HG03575 (cell line): ENCODE data around the gene TLL1.

Experiments used
- ATAC-seq: cut with Tn5 transposase; IDR thresholded peaks from one replicate; pipeline ENCODE4 v1.9.1; 2021; ENCODE audit not compliant: unreplicated experiment, insufficient number of reproducible peaks, low FRiP score; ENCODE audit errors: extremely low read depth

The TLL1 gene

DNA sequence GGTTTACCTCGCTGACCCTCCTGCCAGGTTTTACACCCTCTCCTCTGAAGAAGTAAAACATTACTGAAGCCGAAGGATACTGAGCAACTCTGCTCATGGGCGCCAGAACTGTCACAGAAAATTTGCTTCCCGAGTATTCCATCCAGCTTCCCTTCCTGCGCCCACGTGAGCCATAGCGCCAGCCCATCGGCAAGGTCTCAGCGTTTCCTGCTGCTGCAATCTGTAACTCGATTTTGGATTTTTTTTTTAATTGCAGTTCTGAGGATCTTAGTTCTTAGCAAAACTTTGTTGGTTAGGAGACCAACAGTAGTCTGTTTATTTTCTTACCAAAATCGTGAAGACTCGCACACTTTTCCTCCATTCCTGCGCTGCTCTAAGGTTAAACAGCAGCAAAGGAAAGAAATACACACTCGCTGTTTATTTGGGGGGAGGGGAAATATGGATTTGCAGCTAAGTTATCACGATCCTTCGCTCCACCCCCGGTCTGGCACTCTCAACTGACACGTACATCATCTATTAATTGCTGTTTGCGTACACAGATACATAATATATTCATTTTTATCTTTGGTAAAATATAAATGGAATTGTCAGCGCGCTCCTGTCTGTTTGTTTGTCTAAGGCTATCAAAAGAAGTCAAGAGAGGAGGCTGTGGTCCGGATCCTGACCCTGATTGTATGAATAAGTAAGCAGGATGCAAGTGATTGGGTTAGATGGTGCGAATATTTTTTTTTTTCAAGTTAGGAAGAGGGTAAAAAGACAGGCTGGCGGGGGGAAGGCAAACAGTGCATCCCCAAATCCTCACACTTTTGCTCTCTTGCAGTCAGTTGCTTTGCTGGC lies at the start of gene TLL1:
TLL1 (plus strand) TSS at position 777 of the 837 bp plus-strand sequence. CDS start 668 bp downstream, outside the sequence.
- no peak for ATAC-seq

DNA sequence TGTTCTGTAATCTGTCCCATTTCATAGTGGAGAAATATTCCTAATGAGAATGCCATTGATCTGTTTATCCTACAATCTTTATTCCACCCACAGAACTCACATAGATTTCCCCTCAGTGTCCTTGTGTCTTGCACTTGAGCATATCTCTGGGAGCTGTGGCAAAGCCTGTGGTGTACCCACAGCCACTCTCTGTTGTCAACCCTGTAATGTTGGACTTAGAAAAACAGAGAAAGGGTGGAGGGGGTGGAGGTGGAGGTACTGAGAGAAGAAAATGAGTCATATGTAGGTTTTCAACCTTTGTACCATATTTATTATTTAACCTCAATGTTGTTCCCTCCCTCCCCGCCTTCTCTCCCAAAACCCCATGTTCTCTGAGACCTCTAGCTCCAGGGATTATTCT lies 46.9 kb upstream of the TLL1 start:
- no peak for ATAC-seq

DNA sequence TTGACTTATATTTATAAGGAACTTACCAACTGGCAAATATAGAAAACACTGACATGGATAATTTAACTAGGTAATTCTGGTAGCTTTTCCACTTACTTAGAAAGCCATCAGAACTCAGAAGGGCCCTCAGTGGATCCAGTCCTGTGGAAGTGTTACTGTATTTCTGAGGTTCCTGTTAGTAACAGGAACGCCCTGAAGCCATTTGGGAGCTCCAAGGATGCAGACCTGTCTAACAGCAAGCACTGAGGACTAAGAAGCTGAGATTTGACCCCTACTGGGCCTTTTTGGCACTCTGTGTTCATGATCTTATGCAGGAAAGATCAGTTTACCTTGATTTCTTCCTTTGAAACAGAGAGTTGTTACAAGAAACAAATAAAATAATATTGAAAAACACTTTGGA lies 46.0 kb upstream of the TLL1 start:
- no peak for ATAC-seq

DNA sequence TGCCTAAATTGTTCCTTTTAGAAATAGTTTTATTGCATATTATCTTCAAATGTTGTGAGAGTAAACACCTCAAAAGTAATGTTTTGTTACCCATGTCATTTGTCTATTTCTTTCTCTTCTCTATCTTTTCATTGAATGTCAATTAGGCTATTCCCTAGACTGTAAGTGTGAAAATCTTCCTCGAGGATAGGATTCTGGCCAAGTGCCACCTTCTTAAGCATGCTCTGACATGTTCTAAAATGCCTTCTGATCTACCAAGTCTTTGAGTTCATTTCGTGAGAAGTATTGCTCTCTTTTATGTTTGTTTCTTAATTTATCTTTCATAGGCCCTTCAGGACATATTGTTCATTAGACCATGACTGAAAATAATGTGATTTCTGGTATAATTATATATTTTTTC lies 44.1 kb upstream of the TLL1 start:
- no peak for ATAC-seq

DNA sequence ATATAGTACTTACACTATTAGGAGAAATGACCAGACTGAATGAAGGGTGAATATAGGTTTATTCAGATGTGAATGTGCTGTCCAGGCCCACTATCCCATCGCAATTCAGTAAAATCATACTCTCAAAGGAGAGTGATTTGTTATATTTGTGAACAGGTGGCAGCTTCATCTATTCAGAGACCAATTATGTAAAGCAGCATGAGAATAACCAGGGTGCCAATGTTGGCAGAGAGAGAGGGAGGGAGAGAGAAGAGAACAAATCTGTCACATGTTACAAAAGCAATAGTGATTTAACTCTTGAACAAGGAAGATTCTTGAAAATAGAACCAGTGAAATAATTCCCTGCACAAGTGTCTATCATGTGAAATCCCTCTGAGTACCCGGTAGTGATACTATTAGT lies 38.9 kb upstream of the TLL1 start:
- ATAC-seq, result no peak

DNA sequence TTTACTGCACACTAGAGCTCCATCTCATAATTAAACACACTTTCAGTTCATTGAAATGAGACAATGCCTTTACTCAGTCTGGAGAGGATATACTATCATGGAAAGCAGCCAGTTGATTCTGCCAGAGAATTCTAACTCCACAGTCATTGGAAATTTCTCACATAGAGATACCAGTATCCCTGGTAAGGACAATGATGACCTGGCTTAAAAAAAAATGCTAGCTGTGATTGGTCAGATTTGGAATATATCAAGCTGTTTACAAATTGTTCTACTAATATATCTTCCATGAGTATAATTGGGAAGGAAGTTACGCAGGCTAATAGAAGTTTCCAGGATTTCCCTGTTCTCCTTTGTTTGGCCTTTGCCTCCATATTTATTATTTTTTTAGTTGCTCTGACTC lies 34.5 kb upstream of the TLL1 start:
- no peak for ATAC-seq

DNA sequence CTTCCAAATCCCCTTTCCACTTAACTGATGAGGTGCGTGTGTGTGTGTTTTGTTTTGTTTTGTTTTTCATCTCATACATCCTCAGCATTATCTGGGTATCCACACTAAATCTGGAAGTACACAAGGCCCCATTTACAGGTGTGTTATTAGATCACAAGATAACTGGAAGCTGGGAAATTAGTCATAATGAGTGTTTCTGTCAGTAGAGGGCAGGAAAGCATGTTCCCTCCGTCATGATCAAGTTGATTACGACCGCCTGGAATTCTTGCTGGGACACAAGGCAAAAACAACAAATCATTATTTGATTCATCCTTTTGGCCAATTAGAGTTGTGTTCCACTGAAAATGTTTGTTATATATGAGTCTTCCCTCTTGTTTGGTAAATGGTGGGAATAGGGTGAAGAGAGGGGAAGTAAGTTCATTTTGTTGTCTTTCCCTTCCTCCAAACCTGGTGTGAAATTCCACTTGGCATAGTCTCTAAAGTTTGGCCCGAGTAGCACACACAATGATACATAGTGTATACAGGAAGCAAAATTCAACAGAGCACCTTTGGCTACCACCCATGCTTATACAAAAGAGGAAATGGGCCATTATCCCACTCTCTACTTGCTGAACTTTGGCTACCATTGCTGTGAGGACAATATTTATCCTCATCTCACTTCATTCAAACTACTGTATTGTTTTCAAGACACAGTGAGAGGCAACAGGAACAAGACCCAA lies 33.3 kb upstream of the TLL1 start:
- ATAC-seq, result no peak

DNA sequence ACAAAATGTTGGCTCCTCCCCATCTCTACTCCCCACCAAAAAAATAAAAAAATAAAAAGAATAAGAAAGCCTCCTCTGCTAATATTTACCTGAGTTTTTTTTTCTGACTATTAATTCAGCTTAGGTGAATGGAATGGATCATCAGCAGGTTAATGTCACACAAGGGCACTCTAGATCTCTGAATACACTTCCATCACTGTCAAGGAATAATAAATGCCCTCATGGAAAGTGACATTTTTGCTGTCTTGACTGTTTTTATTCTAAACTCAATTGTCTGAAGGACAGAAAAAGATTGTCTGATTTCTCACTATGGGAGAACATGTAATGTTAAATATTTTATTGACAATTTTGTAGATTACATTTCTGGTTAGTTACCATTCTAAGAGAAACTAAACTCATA lies 30.4 kb upstream of the TLL1 start:
- ATAC-seq, result no peak

DNA sequence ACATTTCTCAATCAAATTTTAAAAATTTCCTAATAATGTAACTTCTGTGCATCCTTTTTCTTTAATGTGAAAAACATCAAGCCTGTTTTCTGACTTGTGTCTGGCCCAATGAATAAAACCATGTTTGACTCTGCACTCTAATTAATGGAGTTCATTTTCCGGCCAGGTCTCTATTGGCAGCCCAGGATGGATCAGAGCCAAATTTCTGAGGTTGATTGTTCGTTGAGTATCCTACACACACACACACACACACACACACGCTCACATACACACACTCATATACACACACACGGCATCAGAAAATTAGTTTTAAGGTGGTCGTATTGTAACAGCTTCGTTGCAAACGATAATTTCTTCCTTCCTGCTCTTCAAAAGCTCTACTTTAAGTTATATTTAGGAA lies 28.9 kb upstream of the TLL1 start:
- no peak for ATAC-seq

DNA sequence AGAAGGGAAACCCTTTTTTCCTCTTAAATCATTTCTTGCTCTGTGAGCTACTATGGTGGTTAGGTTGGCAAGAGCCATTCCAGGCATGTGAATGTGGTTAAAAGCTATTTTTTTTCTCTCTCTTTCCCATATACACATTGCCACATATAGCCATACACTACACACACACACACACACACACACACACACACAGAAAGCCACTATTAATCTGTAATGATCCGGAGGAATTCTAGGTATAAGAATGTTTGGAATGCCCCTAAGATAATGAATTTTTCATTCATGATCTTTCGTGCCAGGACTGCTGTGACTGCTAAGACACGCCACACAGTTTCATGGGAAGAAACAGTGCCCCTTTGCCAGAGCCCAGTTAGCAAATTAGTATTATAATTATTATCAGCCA lies 21.8 kb upstream of the TLL1 start:
- ATAC-seq, result no peak

DNA sequence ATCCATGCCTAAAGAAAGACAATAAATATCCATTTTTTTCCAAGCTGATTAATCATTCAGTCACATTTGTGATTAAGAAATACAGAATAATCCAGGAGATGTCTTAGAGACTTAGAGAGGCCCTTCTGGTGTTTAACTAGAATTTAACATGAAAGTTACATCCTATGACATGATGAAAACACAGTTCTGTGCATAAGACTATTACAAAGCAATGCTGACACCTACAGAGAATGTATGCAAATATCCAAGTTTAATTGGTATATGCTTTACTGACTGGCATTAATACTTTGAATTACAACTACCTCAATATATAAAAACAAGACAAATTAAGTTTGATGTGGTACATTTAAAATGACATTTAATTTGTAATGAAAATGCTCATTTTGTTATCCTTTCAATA lies 17.8 kb upstream of the TLL1 start:
- ATAC-seq, result no peak

DNA sequence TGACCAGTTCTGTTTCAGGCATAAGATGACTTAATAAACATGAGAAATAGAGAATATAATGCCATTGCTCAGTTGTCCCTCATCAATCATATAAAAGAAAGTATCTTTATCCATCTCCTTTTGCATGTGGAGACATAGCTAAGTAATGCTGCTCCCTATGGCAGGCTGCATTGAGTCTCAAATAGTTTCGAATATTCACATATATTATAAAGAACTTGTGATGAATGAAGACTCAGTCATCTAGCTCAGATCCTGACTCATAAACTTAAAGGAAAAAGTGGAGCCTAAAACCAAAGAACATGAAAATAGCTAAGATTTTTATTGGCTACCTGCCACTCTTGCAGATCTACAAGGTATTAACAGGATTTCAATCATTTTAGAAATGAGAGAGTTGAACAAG lies 11.7 kb upstream of the TLL1 start:
- ATAC-seq, result no peak

DNA sequence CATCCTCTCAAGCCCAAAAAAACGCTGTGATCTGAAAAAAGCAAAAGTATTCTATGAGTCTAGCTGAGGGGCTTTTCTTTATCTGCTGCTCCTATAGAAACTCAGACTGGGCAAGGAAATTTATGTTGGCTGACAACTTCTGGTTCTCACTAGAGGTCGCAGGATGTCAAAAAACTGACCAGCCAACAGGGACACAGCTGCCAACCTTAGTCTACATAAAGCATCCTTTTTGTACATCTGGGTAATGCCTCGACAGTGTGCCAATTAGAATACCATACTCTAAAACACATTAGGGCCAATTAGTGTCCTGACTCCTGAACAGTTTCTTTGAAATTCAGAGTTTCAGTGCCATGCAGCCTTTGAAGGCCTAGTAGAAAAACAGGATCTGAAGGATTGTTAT lies 8.8 kb upstream of the TLL1 start:
- ATAC-seq, result no peak

DNA sequence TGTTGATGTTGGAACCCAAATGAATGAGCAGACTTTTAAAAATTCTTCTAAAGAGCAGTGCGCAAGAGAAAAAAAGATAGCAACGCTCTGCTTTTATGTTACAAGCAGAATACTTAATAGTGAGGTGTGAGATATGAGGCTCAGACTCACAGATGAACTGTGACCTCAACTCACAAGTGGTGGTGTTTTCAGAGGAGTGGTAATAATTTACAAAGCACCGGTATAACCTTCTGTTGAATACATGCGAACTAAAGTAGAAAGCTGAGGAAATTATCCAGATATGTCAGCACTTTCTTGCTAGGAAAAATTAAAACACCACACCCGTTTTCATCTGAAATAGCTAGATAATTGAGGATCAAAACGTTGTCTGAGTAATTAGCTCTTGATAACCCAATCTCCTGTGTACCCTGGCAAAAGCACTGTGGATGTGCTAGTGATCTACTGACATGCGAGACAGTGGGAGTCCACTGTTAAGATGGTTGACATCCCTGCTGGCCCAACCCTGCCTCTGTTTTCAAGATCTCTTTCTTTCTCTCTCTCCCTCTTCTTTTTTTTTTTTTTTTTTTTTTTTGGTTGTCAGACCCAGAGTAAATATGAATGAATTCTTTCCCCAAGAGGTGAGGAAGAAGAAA lies 6.9 kb upstream of the TLL1 start:
- no peak for ATAC-seq

DNA sequence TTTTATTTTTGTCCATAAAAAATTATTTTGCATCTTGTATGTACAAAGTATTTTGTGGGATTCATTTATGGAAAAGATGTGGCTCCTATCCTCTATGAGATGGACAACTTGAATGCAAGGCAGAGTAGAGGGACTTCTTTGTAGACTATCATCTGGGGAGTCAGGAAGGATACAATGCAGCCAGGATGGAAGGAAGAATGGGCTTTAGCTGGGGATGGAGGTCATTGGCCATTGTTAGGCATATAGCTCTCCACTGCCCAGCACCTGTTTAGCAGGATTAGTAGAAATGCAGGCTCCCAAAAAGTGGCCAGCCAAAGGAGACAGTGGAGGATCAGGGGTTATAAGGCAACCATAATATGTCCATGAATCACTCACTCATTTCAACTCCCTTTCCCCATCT lies 5.1 kb upstream of the TLL1 start:
- no peak for ATAC-seq

DNA sequence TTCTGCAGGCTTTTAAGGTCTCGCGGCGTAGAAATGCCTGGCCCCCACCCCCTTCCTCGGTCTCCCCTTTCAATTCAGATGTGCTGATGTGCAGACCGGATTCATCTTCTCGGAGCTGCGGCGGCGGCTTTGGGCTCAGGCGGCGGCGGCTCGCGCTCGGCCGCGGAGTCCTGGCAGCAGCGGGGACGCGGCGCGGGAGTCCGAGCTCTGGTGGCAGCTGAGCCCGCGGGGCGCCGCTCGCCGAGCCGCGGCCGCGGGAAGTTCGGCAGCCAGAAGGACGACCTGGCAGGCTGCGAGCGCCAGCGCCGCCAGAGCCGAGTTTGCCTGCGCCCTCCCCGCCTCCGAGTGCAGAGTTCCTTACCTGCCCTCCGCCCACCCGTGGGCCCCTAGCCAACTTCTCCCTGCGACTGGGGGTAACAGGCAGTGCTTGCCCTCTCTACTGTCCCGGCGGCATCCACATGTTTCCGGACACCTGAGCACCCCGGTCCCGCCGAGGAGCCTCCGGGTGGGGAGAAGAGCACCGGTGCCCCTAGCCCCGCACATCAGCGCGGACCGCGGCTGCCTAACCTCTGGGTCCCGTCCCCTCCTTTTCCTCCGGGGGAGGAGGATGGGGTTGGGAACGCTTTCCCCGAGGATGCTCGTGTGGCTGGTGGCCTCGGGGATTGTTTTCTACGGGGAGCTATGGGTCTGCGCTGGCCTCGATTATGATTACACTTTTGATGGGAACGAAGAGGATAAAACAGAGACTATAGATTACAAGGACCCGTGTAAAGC lies 448 bp downstream of the TLL1 start:
- ATAC-seq, result no peak

DNA sequence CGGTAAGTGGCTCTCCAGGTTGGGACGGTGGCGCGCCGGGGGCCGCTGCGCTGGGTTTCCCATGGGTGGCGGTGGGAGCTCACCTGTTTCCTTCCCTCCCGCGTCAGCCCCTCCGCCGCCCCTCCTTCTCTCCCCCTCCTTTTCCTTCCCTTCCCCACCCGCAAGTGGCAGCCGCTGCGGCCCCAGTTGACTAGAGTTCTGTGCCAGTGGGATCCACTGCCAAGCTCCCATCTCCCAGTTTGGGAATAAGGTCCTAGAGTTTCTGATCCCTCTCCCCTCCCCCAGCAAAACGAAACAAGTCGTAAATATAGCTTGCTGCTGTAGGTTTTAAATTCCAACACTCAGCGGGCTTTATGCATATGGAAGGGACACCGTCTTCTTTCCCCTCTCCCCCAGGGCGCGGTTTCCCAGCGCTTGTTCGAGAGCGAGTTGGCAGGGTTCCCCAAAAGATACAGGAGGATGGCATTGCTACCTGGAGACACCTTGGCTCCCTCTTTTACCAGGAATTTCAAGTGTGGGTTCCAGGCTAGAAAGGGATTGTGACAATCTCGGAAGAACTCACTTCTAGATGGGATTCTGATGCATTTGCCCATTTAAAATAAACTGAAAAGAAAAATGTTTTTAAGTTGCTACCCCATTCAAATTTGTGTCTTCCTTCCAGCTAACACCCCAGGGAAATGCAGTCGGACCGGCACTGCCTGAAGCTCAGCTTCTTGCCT lies 1.2 kb downstream of the TLL1 start:
- no peak for ATAC-seq

DNA sequence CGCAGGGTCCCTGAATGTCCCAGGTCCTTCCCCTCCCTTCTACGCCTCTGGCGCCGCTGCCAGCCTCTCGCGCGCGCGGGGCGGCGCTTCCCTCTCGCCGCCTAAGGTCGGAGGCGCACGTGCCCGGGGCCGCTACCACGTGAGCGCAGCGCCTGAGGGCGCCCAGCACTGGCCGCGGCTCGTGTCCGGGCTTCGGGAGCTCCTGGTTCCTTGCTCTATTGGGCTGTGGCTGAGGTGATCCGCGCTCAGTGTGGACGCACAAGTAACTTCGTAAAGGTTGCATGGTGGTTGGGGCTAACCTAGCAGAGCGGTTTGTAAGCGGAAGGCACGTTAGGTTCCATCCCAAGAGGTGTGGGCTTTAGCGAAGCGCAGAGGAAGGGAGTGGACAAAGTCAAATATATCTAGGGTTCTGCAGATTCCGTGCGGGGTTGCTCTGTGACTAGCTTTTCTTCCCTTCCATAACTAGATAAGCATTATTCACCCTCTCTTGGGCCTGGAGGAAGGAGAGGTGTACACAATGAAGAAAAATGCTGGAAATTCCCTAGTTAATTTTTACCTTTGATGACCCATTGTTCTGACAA lies 1.8 kb downstream of the TLL1 start:
- ATAC-seq, result no peak
